Suppressor macrophage treated with lipopolysaccharide for 1 hour (primary cell): ENCODE results near the gene FBP2.
"Not testable (repeated sequence)": the region's sequence is repeated elsewhere in the genome, so short reads cannot be mapped to it uniquely, and the experiment has no call there.

Experiments used
- DNase-seq, 3 donors: peaks; one replicate each; pipeline ENCODE4 v3.0.0-alpha.2; 2020 to 2022

Gene FBP2

DNA sequence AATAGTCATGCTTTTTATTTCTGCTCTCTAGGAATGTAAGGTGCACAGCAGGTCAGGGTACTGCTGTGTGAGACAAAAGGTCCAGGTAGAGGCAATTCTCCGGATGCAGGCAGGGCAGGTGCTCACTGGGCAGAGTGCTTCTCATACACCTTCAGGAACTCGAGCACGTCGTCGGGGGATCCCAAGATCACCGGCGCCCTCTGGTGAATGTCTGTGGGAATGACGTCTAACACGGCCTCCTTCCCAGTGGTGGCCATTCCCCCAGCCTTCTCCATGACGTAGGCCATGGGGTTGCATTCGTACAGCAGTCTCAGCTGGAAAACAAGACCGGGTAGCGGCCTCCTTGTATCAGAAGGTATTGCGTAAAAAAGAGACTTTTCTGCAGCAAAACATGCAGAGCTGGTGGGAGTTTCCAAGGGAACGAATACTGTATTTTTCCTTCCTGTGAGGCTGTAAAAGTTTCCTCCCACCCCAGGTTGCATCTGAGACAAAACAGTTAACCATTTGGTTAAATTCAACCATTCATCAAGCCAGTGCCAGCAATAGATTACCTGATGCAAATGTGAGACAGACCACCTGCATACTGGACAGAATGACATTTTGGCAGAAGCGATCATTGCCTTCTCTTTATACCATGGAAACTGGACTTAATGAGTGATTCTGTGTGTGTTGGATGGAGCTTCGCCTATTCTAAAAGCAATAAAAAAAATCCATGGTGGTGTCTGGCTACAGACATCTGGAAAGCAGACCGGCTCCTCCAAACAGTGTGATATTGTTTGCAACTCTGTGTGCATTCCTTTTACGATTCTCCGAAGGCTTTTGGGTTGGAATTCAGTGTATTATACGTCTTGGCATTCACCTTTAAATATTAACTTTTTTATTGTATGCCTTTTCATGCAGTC is 9.9 kb upstream of the FBP2 start:
- DNase-seq, result peak; percentile 67 to 82 (median 79)

DNA sequence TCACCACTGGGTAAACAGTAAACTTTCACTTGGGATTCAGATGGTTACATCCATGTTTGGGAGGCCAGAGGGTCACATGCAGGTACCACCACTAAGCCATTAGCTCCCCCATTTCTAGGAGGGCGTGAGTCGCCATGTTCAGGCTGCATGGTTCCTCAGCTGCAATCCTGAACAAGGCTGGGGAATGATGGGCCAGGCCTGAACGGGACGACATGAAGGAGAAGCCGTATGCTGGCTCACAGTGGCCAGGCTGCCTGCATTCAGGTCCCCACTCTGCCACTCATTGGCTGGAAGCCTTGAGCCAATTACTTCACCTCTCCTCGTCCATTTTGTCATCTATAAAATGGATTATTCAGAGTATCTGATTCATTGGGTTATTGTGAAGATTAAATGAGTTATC is 9.0 kb upstream of the FBP2 start:
- DNase-seq, result no peak

DNA sequence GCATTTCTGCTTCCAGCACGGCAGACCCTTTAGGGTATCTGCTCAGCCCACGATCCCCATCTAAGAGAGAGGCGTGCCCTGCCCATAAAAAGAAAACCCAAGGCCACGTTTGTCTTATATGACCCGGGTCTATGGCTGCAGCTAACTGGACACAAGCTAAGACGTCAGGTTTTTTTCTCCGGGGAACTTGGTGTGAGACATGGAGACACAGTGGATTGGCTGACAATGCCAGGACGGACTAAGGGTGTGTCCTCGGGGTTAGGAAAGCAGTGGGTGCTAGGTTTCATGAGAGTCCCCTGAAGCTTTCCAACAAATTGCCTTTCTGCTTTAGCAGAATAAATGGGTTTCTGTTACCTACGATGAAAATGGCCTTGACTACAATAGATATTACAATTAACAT is 7.1 kb upstream of the FBP2 start:
- no peak for DNase-seq

DNA sequence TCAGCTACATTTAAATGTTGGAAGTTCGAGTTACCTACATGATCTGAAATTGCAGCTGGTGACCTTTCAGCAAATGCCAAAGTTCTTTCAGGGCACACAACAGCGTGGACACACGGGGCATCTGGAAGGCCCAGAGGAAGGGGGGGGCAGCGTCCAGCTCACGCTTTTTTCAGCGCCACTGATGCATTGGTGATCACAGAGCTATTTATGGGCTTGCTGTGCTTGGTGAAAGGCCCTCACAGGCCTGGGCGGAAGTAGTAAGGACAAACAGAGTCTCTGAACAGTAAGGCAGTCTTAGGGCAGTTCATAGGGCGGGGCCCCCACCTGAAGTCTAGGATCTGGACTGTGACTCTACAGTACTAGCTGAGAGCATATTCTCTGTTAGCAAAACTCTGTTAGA is 6.6 kb upstream of the FBP2 start:
- no peak for DNase-seq

DNA sequence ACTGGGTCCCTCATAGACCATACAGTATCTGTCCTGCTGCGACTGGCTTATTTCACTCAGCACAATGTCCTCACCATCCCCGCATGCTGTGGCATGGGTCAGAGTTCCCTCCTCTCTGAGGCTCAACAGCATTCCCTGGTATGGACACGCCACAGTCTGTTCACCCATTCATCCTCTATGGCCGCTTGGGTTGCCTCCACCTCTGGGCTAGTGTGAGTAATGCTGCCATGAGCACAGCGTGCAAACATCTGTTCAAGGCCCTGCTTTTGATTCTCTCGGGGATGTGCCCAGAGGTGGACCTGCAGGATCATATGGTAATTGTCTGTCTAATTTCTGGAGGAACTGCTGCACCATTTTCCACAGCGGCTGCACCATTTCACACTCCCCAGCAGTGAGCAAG is 5.5 kb upstream of the FBP2 start:
- no peak for DNase-seq

DNA sequence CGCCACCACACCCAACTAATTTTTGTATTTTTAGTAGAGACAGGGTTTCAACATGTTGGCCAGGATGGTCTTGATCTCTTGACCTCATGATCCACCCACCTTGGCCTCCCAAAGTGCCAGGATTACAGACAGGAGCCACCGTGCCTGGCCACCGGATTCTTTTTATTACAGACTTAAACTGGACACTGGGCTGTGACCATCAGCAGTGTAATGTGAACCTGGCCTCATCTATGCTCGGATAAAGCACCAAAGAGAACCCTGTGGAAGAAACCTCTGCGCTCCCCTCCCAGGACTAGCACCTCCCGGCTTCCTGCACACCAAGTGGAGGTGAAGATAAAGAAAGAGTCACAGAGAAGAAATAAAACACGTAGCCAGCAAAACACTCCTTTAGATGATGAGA is 941 bp downstream of the FBP2 start:
- DNase-seq, result not testable (repeated sequence)

DNA sequence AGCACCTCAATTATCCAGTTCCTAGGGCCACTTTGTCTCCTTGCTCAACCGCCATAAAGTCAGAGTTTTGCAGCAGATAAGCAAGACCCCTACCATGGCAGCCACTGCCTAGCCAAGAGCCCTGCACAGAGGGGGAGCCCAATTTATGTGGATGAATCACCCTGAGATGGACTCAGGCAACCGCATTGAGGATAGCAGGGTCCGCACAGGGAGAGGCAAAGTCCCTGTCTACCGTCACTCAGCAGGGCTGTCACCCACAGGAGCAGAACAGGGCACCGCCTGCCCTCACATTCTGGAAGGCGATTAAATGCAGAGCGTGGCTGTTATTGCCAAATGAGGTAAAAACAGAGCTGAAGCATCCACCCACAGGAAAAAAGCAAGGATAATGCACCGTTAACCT is 1.7 kb downstream of the FBP2 start:
- DNase-seq, result no peak

DNA sequence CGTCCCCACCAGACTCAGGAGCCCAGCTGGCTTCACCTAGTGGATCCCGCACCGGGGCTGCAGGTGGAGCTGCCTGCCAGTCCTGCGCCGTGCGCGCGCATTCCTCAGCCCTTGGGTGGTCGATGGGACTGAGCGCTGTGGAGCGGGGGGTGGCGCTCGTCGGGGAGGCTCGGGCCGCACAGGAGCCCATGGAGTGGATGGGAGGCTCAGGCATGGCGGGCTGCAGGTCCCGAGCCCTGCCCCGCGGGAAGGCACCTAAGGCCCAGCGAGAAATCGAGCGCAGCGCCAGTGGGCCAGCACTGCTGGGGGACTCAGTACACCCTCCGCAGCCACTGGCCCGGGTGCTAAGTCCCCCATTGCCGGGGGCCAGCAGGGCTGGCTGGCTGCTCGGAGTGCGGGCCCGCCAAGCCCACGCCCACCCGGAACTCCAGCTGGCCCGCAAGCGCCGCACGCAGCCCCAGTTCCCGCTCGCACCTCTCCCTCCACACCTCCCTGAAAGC is 2.5 kb downstream of the FBP2 start:
- DNase-seq, result not testable (repeated sequence)

DNA sequence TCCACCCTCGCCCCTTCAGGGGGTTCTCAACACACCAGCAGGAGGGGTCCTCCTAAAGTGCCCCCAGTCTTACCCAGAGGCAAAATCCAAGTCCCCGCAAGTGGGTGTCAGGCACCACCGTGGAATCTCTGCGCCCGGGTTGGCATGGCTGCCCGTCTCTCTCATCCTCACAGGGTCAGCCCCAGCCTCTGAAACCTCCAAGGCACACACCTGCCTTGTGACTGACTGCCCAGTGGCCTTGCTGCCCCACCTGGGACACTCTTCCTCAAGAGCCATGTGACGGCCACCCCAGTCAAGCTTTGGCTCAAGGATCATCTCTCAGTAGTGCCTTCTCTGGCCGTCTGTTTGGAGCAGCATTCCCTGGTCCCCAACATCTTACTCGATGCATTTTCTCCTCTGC is 4.9 kb downstream of the FBP2 start:
- no peak for DNase-seq

DNA sequence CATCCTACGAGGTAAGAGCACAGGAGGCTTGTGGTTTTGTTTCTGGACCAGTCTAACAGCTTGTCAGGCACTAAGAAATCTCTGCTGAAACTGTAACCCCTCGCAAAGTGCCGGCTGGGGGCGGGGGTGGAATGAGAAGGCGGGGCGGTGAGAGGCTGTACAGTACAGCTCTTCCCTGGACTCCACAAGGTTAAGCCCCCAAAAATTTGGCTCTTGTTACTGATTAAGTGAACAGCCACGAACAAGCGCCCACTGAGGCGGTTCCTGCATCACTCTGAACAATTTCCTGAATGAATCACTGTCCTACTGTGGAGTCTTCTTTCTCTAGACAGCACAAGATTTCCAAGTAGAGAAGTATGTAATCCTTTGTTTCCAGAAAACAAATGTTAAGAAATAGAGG is 6.8 kb downstream of the FBP2 start:
- DNase-seq, result peak; percentile 44 to 56 (median 55)

DNA sequence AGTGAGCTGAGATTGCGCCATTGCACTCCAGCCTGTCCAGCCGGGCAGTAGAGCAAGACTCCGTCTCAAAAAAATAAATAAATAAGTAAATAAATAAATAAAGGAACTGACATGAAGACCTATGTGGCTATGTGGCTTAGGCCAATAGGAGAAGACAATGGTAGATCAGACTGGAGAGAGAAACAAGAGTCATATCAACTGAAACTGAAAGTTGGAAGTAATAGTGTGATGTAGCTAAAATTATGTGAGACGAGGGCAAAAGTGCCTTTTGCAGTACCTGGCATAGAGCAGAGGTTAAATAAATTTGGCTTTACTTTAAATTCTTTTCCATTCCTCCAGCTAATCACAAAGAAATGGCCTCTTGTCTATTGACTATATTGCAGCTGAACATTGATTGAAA is 7.3 kb downstream of the FBP2 start:
- peak; percentile 12 to 63 (median 36) for DNase-seq

DNA sequence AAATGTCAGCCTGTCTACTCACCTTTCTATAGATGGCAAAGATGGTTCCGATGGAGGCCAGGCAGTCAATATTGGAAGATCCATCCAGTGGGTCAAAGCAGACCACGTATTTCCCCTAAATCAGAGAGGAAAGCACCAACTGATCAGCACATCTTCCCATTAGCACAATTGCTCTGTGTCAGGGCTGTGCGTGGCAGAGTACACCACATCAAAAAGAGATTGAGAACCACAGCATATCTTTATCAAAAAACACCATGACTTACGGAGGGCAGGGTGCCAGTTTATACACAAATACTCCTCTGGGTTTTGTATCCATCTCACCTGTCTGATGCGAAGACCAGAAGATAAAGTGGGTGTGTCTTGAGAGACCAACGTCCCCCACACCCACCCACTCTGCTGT is 9.1 kb downstream of the FBP2 start:
- DNase-seq, result no peak

DNA sequence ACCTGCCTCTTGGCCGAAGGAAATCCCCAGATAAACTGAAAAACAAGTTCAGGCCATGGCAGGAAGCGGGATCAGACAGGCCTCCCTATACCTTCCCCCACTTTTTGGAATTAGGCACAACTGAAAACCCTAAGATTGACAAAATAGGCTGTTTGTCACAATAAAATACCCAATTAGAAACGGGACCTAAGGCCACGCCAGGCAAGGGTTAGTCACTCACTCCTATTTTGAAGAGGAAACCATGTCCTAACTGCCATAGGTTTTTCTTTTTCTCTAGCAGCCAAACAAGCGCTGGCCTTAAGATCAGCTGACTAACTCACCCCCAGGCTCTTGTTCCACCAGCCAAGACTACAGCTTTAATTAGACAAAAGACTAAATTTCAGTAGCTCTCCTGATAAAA is 11.9 kb downstream of the FBP2 start:
- DNase-seq, result no peak

DNA sequence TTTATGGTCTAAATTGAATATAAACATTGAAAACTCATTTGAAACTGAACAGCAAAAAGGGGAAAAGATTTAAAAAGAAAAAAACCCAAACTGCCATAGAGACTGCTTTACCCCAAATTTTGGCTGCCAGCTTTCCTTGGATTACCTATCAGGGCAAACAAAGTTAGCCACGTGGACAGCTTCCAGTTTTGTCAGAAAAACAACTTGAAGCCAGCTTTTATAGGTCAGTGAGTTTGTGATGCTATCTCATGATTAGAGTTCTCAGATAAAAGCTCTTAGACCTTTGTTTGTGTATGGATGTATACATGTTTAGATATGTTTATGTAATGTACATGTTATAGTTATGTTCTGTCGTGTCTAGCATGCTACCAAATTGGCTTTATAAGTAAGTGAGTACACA is 16.1 kb downstream of the FBP2 start:
- no peak for DNase-seq

DNA sequence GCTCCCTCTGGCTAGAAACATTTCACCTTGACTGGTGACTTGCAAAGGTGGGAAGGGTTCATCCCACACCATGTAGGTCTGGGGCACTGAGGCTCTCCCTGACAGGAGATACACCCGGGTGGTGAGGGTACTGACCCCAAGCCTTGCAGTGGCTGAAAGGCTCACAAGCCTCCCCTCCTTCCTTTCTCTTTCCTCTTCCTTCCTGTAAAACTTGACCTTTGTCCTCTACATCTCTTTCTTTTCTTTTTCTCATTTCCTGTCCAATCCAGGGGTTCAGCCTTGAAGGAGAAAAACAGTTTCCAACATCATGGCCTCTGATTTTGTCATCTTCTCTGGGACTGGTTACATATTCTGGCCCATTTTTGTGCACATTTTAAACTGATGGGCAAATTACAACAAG is 16.6 kb downstream of the FBP2 start:
- no peak for DNase-seq

DNA sequence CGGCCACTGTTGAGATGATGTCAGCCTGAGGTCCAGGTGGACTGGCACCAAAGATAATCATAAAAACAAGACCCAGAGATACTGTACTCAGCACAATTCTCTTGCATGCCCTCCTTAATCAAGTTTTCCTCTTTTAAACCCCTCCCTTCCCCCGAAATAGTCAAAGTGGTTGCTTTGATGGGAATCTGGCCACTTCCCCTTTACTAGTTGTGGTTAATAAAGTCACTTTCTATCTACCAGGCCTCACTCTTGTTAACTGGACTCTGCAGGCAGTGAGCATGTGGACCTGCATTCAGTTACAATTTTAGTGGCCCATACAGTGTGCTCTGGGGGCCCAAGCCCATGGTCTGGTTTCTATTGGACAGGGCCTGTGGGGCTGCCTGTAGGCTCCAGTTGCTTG is 17.5 kb downstream of the FBP2 start:
- DNase-seq, result peak; percentile 20 to 50 (median 43)

DNA sequence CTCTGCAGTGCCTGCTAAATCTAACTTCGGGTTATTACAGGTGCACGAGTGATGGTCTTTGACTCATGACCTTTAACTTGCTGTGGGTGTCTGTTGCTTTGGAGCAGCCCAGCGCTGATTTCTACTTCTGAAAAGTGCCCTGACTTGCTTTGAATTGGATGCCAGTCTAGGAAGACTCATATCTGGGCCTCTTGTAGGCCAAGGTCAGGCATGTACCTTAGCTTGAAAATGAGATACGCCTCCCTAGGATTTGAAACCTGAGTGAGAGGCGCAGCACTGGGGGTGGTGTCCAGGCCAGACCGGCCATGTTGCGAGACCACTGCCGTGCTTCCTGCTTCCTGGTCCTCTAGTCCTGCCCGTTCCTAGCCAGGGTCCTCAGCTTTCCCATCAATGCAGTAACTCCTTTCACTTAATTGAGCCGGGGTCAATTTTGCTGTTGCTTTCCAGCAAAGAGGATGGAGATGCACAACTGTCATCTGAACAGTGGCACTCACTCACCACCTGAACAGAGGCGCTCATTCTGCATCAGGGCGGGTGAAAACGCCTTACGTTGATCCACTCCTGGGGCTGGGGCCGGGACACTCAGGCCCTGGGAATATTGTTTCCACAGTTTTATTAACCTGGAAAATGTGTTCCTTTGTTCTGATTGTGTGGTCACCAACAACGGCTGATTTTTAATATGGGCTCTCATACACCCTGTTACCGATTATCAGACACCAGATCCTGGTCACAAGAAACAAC is 24.5 kb downstream of the FBP2 start:
- DNase-seq, result no peak

DNA sequence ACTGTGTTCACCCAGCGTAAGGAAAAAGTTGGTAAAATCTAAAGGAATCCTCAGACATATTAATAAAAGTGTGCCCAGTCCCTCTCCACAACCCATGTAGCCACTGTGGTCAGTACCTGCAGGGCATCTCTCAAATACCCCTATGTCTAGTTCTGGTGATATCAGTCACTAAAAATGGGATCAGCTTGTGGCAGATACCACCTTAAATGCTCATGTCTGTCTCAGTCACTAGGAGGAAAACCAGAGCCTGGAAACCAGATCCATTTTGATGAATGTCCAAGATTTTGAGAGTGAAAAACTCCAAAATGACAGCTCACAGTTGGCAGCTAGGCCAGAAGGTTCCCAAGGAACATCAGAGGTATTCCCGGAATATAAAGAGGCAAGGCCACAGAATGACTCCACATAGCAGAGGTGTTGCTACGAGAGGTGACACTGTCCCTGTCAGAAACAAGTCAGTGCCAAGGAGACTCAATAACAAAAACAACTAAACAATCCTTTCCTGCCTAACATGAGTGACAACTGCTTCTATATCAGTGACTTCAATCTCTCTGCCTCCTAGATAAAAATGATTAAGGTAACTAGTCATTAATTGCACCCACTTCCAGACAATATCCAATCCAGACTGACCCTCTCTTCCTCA is 25.3 kb downstream of the FBP2 start:
- no peak for DNase-seq

DNA sequence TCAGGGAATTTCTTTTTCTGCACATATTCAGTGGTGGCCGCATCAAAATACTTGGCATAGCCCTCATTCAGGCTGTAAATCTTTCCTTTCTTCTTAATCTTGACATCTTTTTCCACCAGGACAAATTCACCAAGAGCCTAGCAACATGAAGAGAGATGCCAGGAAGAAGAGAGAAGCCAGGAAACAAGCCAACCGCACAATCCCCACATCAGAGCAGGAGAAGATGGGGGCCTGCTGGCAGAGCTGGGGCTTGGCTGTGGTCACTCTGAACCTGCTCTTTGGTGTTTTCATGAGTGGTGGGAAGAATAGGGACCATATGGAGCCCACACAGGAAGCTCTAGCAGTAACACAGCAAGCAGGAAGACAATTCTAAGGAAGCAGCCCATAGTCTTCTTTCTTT is 26.4 kb downstream of the FBP2 start:
- DNase-seq, result no peak

DNA sequence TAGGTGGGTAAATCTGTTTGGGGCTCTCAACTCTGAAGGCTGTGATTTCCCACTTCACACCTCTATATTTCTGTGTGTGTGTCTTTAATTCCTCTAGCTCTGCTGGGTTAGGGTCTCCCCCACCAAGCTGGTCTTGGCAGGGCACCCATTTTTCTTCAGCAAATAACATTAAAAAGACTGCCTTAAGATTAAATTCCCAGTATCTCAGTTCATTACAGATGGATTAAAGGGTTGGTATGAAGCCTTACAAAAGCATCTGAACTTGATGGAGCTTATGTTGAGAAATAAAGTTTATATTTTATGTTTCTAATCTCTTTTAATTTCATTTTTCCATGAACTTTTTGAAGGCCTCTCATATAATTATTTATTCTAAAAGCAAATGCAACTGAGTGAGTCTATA is 27.1 kb downstream of the FBP2 start:
- no peak for DNase-seq

DNA sequence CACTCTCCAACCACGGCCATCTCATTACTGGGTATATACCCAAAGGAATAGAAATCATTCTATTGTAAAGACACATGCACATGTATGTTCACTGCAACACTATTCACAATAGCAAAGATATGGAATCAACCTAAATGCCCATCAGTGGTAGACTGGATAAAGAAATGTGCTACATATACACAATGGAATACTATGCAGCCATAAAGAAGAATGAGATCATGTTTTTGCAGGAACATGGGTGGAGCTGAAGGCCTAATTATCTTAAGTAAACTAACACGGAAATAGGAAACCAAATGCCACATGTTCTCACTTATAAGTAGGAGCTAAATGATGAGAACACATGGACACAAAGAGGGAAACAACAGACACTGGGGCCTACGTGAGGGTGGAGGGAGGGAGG is 29.3 kb downstream of the FBP2 start:
- DNase-seq, result not testable (repeated sequence)

DNA sequence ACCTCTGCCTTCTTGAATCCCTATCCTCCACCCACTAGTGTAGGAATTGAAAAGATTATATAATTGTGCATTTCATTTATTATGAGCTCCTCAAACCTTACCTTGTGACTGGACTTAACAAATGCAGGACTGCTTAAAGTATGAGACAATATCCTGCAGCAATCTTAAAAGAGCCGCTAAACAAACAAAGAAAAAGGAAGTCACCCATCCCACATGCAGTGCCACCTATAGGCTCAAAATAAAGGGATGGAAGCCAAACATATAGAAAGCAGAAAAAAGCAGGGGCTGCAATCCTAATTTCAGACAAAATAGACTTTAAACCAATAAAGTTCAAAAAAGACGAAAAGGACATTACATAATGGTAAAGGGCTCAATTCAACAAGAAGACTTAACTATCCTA is 30.1 kb downstream of the FBP2 start:
- DNase-seq, result peak in 1 of 3 donors; percentile 8

DNA sequence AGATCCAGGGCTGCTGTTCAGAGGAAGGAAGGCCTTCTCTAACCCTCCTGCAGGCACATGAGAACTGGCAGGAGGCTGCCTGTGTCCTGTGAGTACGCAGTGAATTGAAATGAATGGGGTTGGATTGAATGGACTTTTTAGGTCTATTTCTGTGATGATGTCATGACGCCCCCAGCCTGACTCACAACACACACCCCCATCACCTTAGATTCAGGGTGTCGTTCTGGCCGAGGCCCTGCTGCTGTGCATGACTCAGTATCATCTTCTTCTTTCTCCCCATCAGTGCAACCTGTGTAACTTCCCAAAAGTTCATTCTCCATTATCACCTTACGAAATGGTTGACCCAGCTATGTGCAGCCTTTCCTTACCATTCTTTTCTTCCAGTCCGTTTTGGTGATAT is 33.4 kb downstream of the FBP2 start:
- peak in 2 of 3 donors; percentile 8 to 19 for DNase-seq

DNA sequence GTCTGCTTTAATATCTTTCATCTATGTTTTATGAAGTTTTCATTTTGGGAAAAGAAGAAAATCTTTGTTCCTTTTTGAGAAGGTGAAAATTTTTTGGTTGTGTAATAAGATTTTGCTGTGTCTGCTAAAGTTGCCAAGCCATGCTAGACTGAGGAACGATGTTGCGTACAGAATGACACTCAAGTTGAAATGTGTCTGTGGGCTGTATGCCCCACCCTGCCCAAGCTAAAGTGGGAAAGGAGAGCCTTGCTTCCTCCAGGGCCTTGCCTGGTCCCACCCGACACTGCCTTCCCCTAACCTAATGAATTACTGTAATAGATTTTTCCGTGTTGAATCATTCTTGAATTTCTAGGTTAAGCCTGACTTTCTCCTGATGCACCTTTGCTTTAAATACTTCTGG is 36.2 kb downstream of the FBP2 start:
- DNase-seq, result peak in 1 of 3 donors; percentile 14
